ENCODE data around the gene MPDZ.

Gene MPDZ

GRCh38 chr9:13070612-13071595, 208.6 kb downstream of the MPDZ start:
- Histone ChIP-seq H3K4me3 (ENCODE audit: insufficient read depth, low read length, poor library complexity, severe bottlenecking) (no peak overlapping the region), H4K20me1 (ENCODE audit: low read depth, low read length) (no peaks in the 10 kb centered on the region), H3K79me2 (ENCODE audit: insufficient read depth, low read length) (no peaks in the 10 kb centered on the region), H3K27me3 (ENCODE audit: low read length) (no peaks in the 10 kb centered on the region), H3K9me2 (replicated peaks; ENCODE audit: insufficient read depth, low read length) (no peaks in the 10 kb centered on the region), H3K9ac (ENCODE audit: low read length) (no peak overlapping the region), H3K27ac (ENCODE audit: low read depth, low read length) (no peak overlapping the region), H3K4me2 (ENCODE audit: low read depth, low read length, poor library complexity, severe bottlenecking) (no peak overlapping the region), H3F3A (ENCODE audit: insufficient read depth) (no peaks in the 10 kb centered on the region), H2AFZ (ENCODE audit: low read depth, low read length, severe bottlenecking) (no peak overlapping the region), H3K36me3 (ENCODE audit: low read length) (no peaks in the 10 kb centered on the region), H3K9me3 (ENCODE audit: insufficient read depth, low read length) (no peaks in the 10 kb centered on the region)
- TF ChIP-seq, protein P1, sequence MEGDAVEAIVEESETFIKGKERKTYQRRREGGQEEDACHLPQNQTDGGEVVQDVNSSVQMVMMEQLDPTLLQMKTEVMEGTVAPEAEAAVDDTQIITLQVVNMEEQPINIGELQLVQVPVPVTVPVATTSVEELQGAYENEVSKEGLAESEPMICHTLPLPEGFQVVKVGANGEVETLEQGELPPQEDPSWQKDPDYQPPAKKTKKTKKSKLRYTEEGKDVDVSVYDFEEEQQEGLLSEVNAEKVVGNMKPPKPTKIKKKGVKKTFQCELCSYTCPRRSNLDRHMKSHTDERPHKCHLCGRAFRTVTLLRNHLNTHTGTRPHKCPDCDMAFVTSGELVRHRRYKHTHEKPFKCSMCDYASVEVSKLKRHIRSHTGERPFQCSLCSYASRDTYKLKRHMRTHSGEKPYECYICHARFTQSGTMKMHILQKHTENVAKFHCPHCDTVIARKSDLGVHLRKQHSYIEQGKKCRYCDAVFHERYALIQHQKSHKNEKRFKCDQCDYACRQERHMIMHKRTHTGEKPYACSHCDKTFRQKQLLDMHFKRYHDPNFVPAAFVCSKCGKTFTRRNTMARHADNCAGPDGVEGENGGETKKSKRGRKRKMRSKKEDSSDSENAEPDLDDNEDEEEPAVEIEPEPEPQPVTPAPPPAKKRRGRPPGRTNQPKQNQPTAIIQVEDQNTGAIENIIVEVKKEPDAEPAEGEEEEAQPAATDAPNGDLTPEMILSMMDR (IDR thresholded peaks at IDR 0.05; ENCODE audit: insufficient read depth, low read length, poor library complexity, severe bottlenecking): no peak

DNA sequence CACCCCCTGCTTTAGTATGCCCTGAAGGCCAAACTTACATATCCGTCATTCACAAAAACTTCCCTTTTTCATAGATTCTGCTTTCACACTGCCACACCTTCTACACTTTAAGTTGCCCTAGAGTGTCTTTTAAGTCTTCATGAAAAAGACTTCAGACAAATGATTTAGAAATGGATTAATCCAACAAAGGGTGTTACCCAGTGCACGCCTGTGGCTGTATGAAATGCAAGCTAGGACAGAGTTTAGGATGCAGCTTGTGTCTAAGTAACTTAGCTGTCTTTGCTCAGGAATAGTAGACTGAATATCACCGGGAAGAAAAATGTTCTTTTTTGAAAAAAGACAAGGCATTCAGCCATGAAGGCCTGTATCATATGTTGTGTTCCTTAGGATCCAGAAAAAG, 210.0 kb downstream of the MPDZ start:
- Histone ChIP-seq H3K9ac (ENCODE audit: low read length) (no peak overlapping the region), H4K20me1 (ENCODE audit: low read depth, low read length) (no peaks in the 10 kb centered on the region), H3K79me2 (ENCODE audit: insufficient read depth, low read length) (no peaks in the 10 kb centered on the region), H3F3A (ENCODE audit: insufficient read depth) (no peaks in the 10 kb centered on the region), H2AFZ (ENCODE audit: low read depth, low read length, severe bottlenecking) (no peak overlapping the region), H3K4me2 (ENCODE audit: low read depth, low read length, poor library complexity, severe bottlenecking) (no peak overlapping the region), H3K36me3 (ENCODE audit: low read length) (no peaks in the 10 kb centered on the region), H3K9me2 (replicated peaks; ENCODE audit: insufficient read depth, low read length) (no peaks in the 10 kb centered on the region), H3K27me3 (ENCODE audit: low read length) (no peaks in the 10 kb centered on the region), H3K27ac (ENCODE audit: low read depth, low read length) (no peak overlapping the region), H3K9me3 (ENCODE audit: insufficient read depth, low read length) (no peaks in the 10 kb centered on the region), H3K4me3 (ENCODE audit: insufficient read depth, low read length, poor library complexity, severe bottlenecking) (no peak overlapping the region)
- TF ChIP-seq, protein P1 (IDR thresholded peaks at IDR 0.05; ENCODE audit: insufficient read depth, low read length, poor library complexity, severe bottlenecking): no peak
- no peak for TF ChIP-seq EZH2phosphoT487 (conservative IDR thresholded peaks at IDR 0.05; ENCODE audit: low read length)

GRCh38 chr9:13064676-13065075, 214.8 kb downstream of the MPDZ start:
- no peaks in the 10 kb centered on the region for H3K9me2 ChIP-seq (replicated peaks; ENCODE audit: insufficient read depth, low read length)
- H4K20me1 ChIP-seq (ENCODE audit: low read depth, low read length): no peaks in the 10 kb centered on the region
- H3K4me2 ChIP-seq (ENCODE audit: low read depth, low read length, poor library complexity, severe bottlenecking): no peak overlapping the region
- no peaks in the 10 kb centered on the region for H3K9me3 ChIP-seq (ENCODE audit: insufficient read depth, low read length)
- H3K36me3 ChIP-seq (ENCODE audit: low read length): no peaks in the 10 kb centered on the region
- H3K27me3 ChIP-seq (ENCODE audit: low read length): no peaks in the 10 kb centered on the region
- TF ChIP-seq, protein P1 (IDR thresholded peaks at IDR 0.05; ENCODE audit: insufficient read depth, low read length, poor library complexity, severe bottlenecking): no peak
- TF ChIP-seq EZH2phosphoT487 (conservative IDR thresholded peaks at IDR 0.05; ENCODE audit: low read length): no peak
- no peak overlapping the region for H3K27ac ChIP-seq (ENCODE audit: low read depth, low read length)
- no peak overlapping the region for H3K9ac ChIP-seq (ENCODE audit: low read length)
- no peaks in the 10 kb centered on the region for H3K79me2 ChIP-seq (ENCODE audit: insufficient read depth, low read length)
- no peak overlapping the region for H2AFZ ChIP-seq (ENCODE audit: low read depth, low read length, severe bottlenecking)
- no peaks in the 10 kb centered on the region for H3F3A ChIP-seq (ENCODE audit: insufficient read depth)
- no peak overlapping the region for H3K4me3 ChIP-seq (ENCODE audit: insufficient read depth, low read length, poor library complexity, severe bottlenecking)

All from SU-DHL-6 (cell line).